GM18507 (cell line): ENCODE measurements around the gene CLHC1.

Experiments used
- DNase-seq: peaks from one replicate; pipeline ENCODE4 v3.0.0; 2011; ENCODE audit warnings: low read depth; ENCODE audit not compliant: insufficient read length; ENCODE audit errors: extremely low spot score
- FAIRE-seq: peaks from 2 replicates; lab custom pipeline; 2011; peaks lifted over from hg19 to GRCh38; lab: Jason Lieb, UNC

CLHC1 gene

DNA sequence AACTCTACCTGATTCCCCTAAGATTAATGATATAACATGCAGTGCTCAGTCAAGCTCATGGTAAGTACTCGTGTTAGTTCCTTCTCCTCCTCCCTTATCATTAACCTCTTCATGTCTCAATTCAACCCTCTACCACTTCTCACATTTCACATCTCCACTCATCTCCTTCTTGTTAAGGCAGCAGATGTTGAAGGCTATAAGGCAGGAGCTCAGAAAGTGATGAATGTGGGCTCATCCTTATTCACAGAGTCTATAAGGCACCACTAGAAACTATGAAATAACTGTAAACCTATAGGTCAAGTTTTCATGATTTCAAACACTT lies 56.0 kb downstream of the CLHC1 start:
- FAIRE-seq (no peak), DNase-seq (no peak)

DNA sequence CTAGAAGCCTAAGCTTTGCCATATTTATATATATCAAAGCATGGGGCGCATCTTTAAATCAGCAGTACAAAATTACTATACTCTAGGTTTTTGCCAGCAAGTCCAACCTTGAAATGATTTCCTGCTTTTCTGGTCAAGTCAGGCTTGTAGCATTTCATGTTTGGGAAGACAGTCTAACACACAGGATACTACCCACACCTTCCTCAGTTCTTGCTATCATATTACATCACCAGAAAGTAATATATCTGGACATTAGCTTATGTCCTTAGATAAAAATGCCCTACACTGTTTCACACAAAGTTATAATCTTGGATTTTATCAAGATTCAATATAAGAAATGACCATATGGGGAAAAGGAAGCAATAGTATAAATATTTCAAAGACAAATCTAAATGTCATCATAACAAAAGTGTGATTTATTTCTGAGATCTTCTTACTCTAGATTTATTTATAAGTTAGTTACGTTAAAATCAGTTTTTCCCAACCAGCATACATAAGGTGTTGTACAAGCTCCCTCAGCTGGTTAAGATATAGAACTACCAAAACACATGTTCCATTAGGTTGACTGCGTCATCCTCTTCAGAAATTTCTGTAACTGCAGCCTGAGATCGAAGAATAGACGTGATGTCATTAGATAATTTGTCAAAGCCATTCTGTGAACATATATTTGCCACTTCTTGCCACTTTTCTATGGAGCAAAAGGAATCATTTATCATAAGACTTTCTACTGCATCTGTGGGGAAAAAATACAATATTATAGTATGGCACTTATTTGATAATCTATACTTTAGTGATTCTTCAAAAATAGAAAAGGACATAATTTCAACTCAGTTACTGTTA lies 56.6 kb downstream of the CLHC1 start:
- FAIRE-seq (peak; percentile 75), DNase-seq (peak; percentile 18)

DNA sequence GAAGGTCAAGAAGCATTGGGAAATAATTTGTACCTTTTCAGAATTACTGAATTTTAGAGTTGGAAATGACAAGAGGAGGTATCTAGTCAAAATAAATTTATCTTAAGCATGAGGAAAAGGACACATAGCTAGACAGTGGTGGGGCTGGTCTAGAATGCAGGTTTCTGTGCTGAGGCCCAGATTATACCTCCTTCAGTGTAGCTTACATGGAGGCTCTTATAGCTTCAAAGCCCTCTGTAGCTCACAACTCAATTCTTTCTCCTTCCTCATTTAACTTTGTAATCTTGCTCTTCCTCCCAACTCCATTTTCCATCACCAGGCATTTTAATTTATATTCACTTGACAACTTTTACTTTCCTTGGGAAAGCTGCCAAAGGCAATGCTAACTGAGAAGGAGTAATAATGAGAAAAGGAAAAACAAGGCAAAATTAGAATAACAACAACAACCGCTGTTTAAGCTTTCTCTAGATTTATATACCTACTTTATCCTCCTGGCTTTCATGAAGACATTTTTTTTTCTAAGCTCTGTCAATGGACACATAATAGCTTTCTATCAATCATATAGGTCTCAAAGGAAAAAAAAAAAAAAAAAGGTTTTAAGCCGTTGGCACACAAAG lies 58.5 kb downstream of the CLHC1 start:
- DNase-seq (no peak), FAIRE-seq (no peak)

DNA sequence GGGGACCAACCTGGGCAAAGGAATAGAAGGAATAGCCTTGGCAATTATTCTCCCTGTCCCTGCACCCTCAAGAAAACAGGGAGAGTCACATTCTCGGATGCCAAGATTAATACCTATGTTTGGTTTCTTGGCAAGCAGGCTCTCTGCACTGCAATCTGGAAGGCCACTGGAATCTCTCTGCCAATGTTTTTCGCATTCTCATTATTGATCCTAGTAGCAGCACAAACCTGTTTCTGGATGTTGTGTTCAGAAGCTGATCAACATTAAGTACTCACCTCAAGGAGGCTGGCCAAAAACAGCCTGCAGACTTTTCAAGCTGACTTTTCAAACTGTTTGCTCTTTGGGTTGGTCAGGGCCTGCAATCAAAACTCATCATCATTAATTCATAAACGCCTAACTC lies 62.2 kb downstream of the CLHC1 start:
- DNase-seq (no peak), FAIRE-seq (no peak)

DNA sequence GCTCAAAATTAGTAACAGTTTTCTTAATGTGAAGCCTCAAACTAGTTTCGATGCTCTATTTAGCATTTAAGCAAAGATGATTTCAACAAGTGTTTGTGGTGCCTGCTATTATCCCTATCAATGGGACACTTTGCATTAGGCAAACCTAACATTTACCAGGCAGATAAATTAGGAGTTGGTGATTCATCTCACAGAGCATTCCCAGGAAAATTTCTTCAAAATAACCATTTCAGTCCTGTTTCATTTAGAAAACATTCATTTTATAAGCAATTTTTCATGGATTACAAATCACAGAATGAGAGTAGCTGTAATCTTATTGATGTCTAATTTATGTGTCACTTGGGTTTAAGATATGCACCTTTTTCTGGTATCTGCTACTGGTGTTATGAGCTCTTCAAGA lies 62.7 kb downstream of the CLHC1 start:
- no peak for FAIRE-seq
- DNase-seq = no peak

DNA sequence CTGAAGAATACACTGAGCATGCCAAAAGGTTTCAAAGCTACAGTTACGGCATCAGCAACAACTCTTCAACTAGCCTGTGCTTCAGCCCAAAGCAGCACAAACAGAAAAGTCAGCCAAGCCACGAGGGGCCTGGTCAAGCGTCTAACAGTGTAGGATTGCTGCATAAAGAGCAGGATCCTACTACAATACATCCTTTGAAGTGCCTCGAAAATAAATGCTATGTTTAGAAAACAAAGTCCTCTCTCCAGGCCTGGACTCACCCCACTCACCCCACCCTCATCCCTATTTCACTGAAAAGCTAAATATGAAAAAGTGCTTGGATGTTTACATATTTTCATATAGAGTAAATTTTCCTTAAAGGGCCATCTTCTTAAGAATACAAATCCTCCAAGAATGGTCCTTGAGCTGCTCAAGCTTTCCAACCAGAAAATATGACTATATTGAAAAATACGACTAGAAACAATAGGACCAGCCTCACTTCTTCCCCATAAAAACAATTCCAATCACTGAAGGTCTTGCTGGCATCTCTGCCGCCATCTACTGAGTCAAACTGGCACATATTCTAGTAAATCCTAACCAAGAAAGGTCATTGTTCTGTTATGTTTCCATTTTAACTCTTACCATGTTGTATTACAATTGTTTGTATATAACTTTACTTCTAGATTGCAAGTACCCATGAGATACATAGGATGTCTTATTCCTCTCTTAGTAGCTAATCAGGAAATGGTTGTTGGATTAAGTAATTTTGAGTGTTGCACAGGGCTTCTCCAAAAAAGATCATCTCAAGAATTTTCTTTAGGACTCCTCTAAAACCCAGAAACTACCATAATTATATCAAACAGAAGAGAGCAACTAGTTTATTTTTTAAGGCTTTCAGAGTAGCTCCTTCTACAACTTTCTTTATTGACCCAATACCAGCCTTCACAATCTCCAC lies 63.6 kb downstream of the CLHC1 start:
- peak; percentile 25 for DNase-seq
- peak; percentile 54 for FAIRE-seq

DNA sequence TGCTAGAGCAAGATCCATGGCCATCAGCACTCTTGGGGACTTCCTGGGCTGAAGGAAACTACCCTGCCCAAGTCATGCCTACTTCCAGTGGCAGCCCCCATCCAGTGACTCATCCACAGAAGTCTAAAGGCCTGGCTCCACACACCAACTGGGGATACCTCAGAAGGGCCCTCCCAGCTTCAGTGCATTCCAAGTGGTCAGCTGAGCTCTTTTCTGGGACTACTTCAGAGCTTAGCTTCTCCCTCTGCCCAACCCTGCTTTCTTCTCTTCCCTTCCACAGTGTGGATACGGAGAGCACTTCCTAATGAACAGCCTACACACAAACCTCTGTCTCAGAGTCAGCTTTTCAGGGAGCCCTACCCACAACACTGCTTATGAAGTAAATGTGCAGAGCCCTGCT lies 66.5 kb downstream of the CLHC1 start:
- DNase-seq = no peak

DNA sequence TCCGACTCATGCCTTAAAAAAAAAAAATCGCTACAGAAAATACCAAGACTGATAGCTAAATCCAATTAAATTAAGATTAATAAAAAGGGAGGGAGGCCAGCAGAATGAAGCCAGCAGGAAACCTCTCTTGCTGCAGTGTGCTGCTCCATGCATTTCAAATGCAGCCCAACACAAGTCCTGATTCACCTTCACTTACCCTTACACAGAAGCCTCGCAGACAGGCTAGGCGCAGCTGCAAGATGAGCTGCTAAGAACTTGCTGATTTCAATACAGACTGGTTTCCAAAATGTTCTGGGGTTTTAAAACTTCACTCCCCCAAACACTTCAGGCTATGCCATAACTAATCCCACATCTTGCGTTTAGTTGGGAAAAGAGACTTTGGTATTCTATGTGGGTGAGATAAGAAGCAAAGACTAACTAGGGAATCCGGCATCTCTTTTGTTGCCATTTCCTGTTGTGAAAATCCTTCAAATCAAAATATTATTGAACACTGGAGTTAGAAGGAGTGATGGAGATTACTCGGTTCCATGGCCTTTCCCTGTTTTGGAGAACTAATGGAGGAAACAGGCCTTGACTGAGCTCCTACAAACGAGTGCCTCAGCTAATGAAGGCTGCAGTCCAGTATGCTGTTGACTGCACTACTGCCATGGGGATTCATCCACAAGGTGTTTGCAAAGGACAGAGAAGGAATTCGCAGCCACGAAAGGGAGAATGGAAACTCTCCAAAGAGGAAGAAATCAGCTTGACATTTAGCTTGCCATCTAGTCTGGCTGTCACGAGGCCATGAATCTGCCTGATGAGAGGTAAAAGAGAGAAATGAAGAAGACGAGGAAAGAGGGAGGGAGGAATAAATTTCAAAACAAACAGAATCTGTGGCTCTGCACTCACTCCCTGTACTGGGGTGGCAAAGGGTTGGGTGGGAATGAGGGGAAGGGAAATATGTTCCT lies 67.3 kb downstream of the CLHC1 start:
- FAIRE-seq (no peak), DNase-seq (no peak)

More for the DNA sequence above, 66.5 kb downstream of the CLHC1 start:
- no peak for FAIRE-seq

DNA sequence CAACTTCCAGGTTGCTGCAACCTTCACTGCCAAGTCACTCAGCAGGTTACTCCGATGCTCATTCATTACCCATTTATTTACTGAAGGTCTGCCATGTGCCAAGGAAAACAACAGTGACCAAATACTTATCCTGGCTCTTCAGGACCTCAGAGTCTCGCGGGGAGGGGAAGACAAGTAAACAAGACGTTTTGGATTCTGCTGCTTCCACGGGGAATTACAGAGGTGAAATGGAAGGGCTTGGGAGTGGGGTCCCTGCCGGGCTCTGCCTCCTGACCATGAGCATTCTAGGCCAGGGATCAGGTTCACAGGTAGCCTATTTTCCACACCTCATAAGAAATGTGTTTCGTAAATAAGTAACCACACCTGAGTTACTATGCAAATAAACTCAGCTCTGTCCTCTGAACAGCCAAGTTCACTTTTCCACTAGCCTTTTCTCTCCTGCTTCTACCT lies 68.1 kb downstream of the CLHC1 start:
- DNase-seq = no peak
- no peak for FAIRE-seq

DNA sequence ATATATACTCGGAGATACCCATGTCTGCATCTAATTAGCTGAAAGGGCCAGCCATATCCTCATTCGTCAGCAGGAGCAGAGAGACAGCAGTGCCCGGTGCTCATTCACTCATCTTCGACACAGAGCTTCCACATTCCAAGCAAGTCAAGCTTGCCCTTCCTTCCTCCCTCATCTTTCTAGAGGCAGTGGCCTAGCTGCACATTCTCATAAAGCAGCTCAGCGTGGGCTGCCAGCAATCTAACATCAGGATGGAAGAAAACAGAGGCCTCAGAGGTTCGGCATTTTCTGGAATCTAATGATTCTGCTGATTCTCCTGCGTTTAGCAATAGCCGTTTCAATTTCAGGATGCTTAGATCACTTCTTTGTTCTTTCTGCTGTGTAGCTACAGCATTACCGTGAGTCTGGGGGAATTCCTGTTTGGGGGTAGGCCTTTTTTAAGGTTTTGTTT lies 68.8 kb downstream of the CLHC1 start:
- FAIRE-seq (no peak), DNase-seq (no peak)

DNA sequence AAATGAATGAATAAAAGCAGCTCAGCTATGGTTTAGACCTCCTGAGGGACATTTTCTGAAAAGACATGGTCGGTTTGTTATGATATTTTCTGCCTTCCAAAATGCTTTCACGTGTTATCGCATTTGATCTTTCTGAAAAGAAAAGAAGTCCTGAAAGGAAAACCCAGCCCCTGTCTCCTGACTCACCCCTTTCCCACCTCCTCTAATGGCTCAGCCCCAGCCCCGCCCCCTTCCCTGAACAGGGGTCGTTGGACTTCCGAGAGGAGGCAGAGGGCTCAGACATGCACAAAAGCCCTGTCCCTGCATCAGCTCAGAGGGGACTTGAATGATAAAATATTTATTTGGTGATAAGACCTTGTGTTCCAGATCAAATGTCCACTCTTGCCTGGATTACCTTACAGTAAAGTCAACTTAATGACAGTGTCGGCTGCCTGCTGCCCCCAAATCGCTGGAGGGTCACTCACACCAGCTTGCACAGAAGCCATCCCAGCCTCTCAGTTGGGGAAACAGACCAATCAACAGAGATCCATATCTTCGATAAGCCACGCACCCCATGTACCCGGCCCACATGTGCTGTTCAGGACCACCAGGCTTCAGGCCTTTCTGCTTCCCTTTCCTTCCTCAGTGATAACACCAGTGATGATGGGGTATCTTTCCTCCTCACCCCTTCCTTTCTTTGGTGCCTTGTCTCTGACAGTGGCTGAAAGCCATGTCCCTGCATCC lies 69.6 kb downstream of the CLHC1 start:
- FAIRE-seq = no peak
- DNase-seq = no peak

DNA sequence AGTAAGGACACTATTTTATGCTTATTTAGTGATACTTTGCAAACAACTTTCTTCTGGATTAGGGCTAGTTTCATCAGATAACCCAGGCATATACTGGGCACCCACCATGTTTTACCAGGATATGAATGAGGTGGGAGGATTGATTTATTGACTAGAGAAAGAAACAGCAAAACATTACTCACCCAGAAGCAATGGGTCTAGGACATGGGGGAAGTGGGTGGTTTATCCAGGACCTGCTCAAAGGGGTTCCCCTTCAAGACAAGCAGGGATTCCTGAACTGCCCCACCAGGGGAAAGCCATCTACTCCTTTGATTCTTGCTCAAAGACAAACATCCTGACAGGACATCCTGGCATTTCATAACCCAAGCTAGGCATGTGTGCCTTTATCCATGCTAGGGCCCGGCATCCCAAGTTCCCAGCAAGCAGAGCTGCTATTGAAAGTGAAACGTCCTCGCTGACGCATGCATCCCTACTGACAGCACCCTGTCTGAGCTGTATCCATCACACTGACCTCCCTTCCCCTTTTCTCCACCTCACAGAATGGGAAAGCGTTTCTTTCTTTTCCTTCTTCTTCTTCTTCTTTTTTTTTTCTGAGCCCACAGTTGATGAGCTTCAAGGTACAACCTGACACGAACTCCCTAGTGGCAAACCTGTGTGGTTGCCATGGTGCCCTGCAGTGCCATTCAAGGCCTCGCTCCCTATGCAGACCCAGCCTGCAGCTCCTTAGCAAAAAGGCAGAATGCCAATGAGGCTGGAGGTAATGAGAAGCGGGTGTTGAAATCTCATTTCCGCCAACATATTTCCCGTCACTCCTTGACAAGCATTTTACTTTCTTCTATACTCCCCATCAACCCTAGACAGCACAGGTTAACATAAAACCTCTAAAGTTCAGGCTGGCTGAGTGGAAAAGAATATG lies 70.5 kb downstream of the CLHC1 start:
- FAIRE-seq = no peak

DNA sequence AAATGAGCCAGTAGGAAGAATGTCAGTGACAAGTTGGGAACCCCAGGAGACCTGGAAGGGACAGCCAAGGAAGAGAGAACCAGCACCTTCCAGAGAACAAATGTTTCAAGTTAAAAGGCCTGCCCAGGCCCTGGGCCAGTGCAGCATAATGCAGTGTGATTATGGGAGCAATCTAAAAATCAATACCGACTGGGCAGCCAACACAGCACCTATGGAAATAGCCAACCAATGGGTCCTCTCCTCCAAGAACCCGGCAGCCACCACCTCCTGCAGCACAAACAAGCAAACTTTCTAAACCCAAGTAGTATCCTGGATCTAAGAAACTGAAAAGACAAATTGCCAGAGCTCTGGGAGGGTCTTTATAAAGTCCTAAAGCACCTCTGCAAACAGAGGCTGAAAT lies 71.7 kb downstream of the CLHC1 start:
- DNase-seq (no peak), FAIRE-seq (no peak)

More for the DNA sequence above, 70.5 kb downstream of the CLHC1 start:
- DNase-seq = no peak

DNA sequence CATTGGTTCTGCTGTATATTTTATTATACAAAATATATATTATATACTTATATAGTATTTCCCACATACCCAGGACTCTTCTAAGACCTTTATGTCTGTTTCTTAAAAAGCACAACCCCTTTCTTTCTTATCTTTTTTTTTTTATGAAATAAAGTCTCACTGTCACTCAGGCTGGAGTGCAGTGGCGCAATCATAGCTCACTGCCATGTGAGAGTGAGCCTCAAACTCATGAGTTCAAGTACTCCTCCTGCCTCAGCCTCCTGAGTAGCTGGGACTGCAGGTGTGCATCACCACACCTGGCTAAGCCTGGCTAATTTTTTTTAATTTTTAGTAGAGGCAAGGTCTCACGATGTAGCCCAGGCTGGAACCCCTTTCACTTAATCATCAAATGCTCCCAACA lies 72.3 kb downstream of the CLHC1 start:
- DNase-seq = no peak
- FAIRE-seq = no peak

DNA sequence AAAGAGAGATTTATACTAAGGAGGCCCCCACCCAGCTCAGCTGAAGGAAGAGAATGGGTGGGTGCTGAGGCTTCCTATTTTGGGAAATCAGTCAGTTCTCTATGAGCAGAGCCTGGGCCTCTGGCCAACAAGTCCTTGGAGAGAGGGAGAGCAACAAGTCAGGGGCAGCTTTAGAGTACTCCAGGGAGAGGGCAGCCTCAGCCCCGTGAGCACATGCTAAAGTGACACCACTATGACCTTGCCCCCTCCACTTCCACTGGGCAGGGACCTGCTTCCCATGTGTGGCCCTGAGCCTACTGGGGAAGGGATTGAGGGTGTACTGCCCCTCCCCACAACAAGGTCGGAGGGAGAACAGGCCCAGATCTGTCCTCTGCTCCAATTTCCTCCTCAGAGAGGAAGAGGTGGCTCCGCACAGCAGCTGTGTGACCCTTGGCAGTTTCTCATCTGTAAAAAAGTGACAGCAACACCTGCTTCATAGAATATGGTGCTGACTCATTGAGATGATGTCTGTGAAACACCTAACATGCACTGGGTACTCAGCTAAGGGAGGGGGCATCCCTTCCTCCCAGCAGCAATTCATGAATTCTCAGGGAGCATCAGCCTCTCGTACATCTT lies 72.9 kb downstream of the CLHC1 start:
- DNase-seq (peak; percentile 15), FAIRE-seq (no peak)

DNA sequence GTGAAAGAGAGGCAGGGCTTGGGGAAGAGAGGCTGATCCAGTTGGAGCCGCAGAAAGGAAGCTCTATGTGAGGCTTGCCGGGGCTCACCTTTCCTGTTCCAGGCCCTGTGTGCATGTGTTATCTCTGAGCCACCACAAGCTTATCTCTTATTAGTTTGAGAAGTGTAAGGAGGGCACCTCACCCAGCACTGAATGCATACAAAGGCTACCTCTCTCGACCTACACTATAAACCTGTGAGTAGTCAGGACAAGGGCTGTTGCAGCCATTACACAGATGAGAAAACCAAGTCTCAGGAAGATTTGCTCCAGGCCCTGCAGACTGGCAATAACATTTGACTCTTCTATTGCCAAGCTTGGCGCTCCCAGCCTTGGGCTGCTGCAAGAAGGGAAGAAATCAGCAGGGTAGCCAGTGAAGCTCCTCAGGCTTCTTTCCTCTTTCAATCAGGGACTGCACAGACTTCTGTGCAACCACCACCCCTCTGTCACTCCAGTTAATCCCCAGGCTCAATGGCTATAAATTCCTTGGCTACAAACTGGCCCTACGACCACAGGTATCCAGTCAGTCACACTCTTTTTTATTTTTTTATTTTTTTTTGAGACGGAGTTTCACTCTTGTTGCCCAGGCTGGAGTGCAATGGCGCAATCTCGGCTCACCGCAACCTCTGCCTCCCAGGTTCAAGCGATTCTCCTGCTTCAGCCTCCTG lies 73.8 kb downstream of the CLHC1 start:
- no peak for DNase-seq
- FAIRE-seq = no peak
